GM19395 (cell line): ENCODE measurements around the gene OR52D1.

Experiments
- ATAC-seq: cut with Tn5 transposase; IDR thresholded peaks from one replicate; pipeline ENCODE4 v1.9.1; 2021; ENCODE audit warnings: mild to moderate bottlenecking, moderate library complexity; ENCODE audit not compliant: unreplicated experiment

The OR52D1 gene

DNA sequence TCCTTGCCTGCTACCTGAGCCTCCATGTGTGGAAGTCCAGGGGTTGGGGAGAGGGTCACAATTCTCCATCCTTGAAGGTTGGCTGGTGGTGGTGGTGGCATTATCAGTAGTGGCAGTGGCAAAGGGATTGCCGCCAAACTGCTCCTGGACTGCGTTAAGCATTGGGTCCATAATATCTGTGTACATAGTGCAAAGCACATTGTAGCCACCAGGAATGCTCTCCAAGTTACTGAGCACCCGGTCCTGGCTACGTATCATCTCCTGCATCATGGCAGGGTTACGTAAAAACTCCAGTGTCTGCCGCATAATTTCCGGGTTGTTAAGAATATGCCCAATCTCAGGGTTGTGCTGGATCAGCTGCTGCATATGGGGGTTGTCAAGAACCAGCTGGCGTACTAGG is 20.1 kb downstream of the OR52D1 start:
- no peak for ATAC-seq

DNA sequence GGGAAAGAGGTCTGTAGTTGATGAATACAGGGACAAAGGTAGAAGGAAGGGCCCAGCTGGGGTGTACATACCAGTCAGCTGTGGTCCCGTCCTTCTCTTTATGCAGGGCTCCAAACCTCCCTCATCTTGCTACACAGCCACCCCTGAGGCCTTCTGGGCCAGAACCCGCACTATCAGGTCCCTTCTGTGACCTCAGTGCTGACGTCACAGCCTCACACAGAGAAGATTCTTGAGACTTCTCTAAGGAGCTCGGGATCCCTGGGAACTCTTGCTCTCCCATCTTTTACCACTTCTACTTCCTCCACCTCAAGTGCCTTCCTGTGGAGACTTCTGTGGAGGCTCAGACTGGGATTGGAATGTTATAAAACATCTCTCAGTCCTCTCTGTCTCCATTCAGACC is 21.3 kb downstream of the OR52D1 start, which contains the start of gene UBQLN3:
UBQLN3 (minus strand) TSS at position 155 of the 400 bp plus-strand sequence. CDS start 399 bp downstream, outside the sequence.
- ATAC-seq = no peak

DNA sequence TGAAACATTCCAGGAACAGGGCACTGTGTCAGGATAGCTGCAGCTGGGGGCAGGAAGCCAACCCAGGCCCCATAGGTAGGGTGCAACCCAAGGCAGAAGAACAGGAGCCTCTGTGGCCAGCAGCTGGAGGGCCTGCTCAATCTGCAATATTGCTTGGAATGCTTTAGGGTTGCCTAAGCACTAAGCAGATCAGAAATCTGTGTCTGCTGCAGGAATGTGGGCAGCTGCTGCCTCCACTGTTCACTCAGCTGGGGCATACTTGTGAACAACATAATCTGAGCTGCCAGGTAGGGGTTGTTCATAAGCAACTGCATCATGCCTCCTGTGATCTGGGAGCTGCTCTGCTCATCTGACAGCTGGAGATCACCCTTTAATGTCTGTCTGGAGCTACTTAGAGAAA is 26.4 kb downstream of the OR52D1 start:
- ATAC-seq = no peak

DNA sequence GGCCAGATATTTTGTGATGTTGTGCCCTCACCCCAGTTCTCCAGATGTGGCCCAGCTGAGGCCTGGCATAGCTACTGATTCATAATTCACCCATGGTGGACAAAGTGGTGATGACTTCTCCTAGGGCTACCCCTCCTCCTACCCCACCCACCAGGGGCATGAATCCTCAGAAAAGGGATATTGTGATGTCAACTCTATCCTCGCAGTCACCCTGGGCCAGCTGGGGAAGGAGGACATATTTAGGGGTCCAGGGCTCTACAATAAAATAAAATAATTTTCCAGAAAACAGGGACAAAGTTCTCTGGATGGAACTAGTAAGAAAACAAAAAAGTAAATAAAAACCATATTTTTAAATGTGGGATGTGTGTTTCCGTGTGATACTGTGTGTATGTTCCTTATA is 28.1 kb downstream of the OR52D1 start, which contains the start of gene UBQLNL:
UBQLNL (minus strand) TSS at position 101 of the 400 bp plus-strand sequence. CDS start 258 bp downstream, outside the sequence.
- no peak for ATAC-seq

DNA sequence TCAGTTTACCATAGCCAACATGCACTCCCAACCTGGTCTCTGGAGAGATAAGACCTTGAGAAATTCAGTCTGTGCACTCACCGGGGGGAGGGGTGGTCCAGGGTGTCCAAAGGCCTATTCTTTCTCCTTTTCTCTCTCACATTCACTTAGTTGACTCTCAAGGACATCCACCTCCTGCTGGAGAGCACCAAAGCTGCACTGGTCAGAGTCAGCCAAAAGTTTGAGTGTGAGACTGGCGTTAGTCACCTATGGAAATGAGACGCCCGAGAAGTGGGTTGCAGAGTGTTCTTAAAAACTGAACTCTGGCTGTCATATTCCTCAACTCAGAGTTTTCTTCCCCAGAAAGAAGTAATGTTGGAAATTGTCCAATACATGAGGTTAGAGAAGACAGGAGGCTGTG is 33.1 kb downstream of the OR52D1 start:
- ATAC-seq = no peak

DNA sequence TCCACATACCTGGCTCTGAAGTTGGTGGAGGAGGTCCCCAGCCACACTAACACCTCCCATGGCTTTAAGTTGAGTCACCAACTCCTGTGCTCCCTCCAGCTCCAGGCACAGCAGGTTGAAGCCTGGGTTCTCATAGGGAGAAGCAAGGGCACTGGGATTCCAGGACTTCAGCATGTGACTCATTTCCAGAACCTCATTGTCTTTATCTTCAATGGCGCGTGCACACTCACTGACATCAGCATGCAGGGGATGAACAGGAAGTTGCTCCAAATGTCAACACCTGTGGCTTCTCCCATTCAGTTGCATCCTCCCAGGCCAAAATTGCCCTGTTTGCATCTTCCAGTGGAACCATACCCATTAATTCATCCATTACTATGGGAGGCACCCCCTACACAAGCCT is 33.8 kb downstream of the OR52D1 start:
- no peak for ATAC-seq

DNA sequence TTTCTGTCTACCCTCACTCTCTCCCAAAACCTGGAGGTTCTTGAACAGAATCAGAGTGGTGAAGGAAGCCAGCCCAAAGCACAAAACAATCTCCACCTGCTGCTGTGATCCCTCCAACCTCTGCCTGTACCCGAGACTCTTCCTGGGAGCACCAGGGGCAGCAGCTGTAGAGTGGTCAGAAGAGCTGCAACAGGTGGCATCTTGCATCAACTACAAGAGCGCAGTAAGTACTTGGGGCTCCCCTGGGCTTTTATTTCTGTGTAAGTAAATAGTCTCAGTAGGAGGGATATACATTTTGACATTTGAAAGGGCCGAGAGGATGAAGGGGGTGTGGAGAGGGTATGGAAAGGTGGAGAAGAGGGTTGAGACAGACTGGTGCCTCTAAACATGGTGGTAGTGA is 36.3 kb downstream of the OR52D1 start:
- no peak for ATAC-seq

DNA sequence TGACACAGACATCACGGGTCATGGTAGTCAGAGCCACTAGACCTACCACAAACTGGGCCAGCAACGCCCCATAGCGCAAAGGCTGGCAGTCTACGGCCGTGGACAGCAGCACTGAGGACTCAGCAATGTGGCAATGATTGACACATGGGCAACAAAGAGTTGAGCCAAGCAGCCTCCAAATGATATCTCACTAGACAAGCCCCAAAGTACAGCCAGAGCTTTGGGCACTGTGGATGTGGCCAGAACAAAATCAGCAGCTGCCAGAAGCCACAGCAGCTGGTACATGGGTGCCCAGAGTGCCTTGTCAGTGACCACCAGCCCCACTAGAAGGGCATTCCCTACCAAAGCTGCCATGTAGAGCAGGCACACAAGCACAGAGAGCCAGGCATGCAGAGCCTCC is 39.2 kb downstream of the OR52D1 start:
- ATAC-seq = no peak

DNA sequence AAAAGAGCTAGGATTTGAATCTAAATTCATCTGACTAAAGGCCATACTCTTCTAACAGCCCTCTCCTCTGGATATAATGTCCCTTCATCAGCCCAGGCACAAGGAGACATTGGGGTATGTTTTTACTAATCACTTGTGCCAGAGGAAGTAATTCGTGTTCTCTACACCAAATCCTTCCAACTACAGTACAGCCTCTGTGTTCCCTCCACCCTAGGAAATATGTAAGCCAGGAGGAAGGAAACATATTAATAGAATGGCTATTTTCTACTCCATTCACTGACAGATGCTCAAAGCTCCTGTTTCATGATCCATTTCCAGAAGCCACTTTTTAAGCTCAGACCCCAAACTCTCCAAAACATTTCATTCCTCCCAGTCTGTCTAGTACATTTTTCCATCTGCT is 40.0 kb downstream of the OR52D1 start:
- no peak for ATAC-seq

DNA sequence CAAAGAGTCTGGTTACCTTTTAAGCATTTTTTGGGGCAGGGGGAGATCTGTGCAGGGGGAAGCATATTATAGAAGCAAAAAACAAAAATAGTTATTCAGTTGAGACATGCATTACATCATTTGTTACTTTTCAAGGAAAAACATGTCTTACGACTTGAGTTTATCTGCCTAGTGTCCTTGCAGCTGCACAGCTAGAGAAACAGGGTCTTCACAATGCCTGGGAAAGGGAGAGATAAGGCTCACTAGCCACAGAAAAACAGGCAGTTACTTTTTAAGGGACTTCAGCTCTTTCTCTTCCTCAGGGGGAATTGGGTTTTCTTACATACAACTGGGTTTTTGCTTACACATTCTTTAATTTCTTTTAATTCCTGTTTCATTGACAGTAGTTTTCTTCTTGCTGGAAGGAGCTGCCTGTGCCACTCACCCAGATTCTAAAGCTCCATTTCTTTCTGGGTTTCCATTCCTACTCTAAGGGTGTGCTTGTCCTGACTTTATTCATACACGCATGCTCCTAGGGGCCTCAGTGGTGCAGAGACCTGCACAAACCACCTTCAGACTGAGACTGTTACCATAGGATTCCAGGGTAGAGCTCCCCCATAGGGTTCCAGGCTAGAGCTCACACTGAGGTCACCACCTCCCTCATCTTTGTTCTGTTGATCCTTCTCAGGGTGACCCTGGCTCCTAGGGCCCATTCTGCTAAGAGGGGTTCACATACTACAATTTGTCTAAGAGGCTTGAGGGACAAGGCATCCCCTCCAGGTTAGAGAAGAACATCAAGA is 42.8 kb downstream of the OR52D1 start:
- ATAC-seq = no peak

DNA sequence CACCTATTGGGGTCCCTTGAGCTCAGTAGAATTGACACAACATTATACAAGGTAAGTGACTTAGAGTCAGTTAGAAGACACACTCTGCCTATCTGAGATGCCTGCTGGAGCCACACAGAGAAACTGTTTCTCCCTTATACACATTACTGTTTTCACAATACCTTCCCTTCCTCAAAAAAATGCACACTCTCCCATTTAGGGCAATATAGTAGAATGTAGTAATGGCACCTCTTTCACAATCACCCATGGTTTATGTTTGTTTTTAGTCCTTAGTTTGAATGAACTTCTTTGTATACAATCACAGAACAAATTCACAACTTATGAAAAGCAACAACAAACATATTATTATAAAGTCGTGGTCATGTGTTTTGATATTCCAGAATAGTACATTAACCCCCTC is 45.6 kb downstream of the OR52D1 start:
- ATAC-seq = no peak

DNA sequence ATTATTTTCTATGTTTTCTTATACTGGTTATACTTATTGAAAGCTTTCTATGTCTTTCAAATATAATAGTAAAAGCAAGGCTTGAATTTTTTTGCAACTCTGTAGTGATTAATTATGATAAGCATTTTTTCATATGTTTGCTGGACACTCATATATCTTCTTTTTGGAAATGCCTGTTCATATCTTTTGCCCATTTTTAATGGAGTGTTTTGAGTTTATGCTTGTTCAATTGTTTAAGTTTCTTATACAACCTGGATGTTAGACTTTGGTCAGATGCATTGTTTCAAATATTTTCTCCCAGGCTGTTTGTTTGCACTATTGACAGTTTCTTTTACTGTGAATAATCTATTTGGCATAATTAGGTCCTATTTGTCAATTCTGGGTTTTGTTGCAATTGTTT is 48.0 kb downstream of the OR52D1 start:
- ATAC-seq = no peak
